Glutamatergic neuron (in vitro differentiated cells): Measurements from ENCODE around the gene RIN1. TPM values are rescaled to one million over a fixed set of nuclear protein-coding genes. Genes with fewer than 3 reads are reported as not detected.

Source experiments
- DNase-seq: peaks from one replicate; pipeline ENCODE4 v3.0.0; 2022
- H3K27ac Mint-ChIP-seq: one replicate; pipeline ENCODE4 v1.8.0; 2020; ENCODE audit warnings: mild to moderate bottlenecking, mixed read lengths, inconsistent platforms; ENCODE audit not compliant: unreplicated experiment
- H3K27me3 Mint-ChIP-seq: one replicate; pipeline ENCODE4 v1.8.0; 2020; ENCODE audit warnings: mild to moderate bottlenecking, moderate library complexity, mixed read lengths, inconsistent platforms; ENCODE audit not compliant: unreplicated experiment
- H3K36me3 Mint-ChIP-seq: one replicate; pipeline ENCODE4 v1.8.0; 2020; ENCODE audit warnings: mild to moderate bottlenecking, mixed read lengths, inconsistent platforms; ENCODE audit not compliant: unreplicated experiment
- H3K4me1 Mint-ChIP-seq: one replicate; pipeline ENCODE4 v1.8.0; 2020; ENCODE audit warnings: mild to moderate bottlenecking, low read depth, mixed read lengths, inconsistent platforms; ENCODE audit not compliant: unreplicated experiment
- H3K4me3 Mint-ChIP-seq: one replicate; pipeline ENCODE4 v1.8.0; 2020; ENCODE audit warnings: mild to moderate bottlenecking, mixed read lengths, inconsistent platforms; ENCODE audit not compliant: unreplicated experiment
- H3K9me3 Mint-ChIP-seq: one replicate; pipeline ENCODE4 v1.8.0; 2020; ENCODE audit warnings: mild to moderate bottlenecking, moderate library complexity, mixed read lengths, inconsistent platforms; ENCODE audit not compliant: unreplicated experiment
- CTCF ChIP-seq: fragments of 200-600 bp; sonication (generic); IDR thresholded peaks from one replicate; pipeline ENCODE4 v1.5.0; 2021; ENCODE audit not compliant: partially characterized antibody, unreplicated experiment
- total RNA-seq: library from RNA; stranded (reverse); fragmentation: NEBNext Ultra II Directional; extraction: Animal tissue kit (Norgen Biotek cat#: 25700); gene quantifications from one replicate; pipeline ENCODE4 v1.2.1, GENCODE V29; 2021; ENCODE audit not compliant: unreplicated experiment

Gene RIN1
- total RNA-seq, 1 donor from 2014 or later = 1.9 TPM

- peaks cover 18% of the 10 kb centered on the region for H3K4me1 Mint-ChIP-seq
- H3K27me3 Mint-ChIP-seq = peaks cover 10% of the 10 kb centered on the region
- H3K27ac Mint-ChIP-seq = no peak overlapping the region
- peak overlapping the region; percentile 95 for H3K4me3 Mint-ChIP-seq
- peaks cover 4% of the 10 kb centered on the region for H3K36me3 Mint-ChIP-seq
- H3K9me3 Mint-ChIP-seq = peaks cover 16% of the 10 kb centered on the region
- no peak for DNase-seq
- TF ChIP-seq CTCF = no peak
These were observed 12.8 kb upstream of the RIN1 start for GRCh38 chr11:66349084-66349386.

- Mint-ChIP-seq H3K4me3 (peak within 1 kb of the TSS; percentile 97), H3K36me3 (peaks cover 4% of the 10 kb centered on the region), H3K4me1 (peaks cover 21% of the 10 kb centered on the region), H3K27me3 (peaks cover 10% of the 10 kb centered on the region), H3K9me3 (peaks cover 18% of the 10 kb centered on the region), H3K27ac (peak within 1 kb of the TSS; percentile 99)
- no peak for TF ChIP-seq CTCF
- peak; percentile 80 for DNase-seq
These were observed 11.4 kb upstream of the RIN1 start, which contains the start of gene B4GAT1 for GRCh38 chr11:66347425-66348276. Gene B4GAT1, minus strand, starts transcription at chr11:66347629. Its CDS starts 84 bp downstream, at chr11:66347545.

GRCh38 chr11:66346476-66347424, 10.5 kb upstream of the RIN1 start:
- peaks cover 21% of the 10 kb centered on the region for H3K4me1 Mint-ChIP-seq
- peak overlapping the region; percentile 97 for H3K4me3 Mint-ChIP-seq
- peaks cover 21% of the 10 kb centered on the region for H3K9me3 Mint-ChIP-seq
- peaks cover 4% of the 10 kb centered on the region for H3K36me3 Mint-ChIP-seq
- peaks cover 7% of the 10 kb centered on the region for H3K27me3 Mint-ChIP-seq
- no peak for TF ChIP-seq CTCF
- H3K27ac Mint-ChIP-seq = peak overlapping the region; percentile 77
- peak; percentile 42 for DNase-seq

- peak overlapping the region; percentile 97 for H3K4me3 Mint-ChIP-seq
- peaks cover 21% of the 10 kb centered on the region for H3K4me1 Mint-ChIP-seq
- no peak for TF ChIP-seq CTCF
- no peak for DNase-seq
- peaks cover 7% of the 10 kb centered on the region for H3K27me3 Mint-ChIP-seq
- H3K9me3 Mint-ChIP-seq = peaks cover 21% of the 10 kb centered on the region
- H3K36me3 Mint-ChIP-seq = peaks cover 4% of the 10 kb centered on the region
- peak overlapping the region; percentile 91 for H3K27ac Mint-ChIP-seq
These were observed 9.0 kb upstream of the RIN1 start for GRCh38 chr11:66345316-66345649.
